CD14-positive monocyte (primary cell): ENCODE results near the gene MITF. TPM values are rescaled to one million over a fixed set of nuclear protein-coding genes. Genes with fewer than 3 reads are reported as not detected.

ENCODE experiments used
- DNase-seq, 3 donors: peaks; one replicate each; pipeline ENCODE4 v3.0.0-alpha.2; 2011 to 2022
- H2AFZ ChIP-seq: 2 replicates; pipeline ENCODE4 v1.6.0; 2012; ENCODE audit warnings: mild to moderate bottlenecking, low read depth, low read length, inconsistent platforms; ENCODE audit not compliant: insufficient read depth, poor library complexity, severe bottlenecking
- H3K27ac ChIP-seq, 2 donors: 1 replicate in 1 of 2; 2 replicates in 1 of 2; pipeline ENCODE4 v1.5.1; 2012 to 2013; ENCODE audit warnings: low read length in 2 of 2, control low read depth in 1 of 2, inconsistent platforms in 1 of 2, low read depth in 1 of 2, mild to moderate bottlenecking in 1 of 2
- H3K27me3 ChIP-seq, 2 donors: one replicate each; pipeline versions ENCODE4 v1.6.0 to v1.6.1; 2011 to 2013; ENCODE audit warnings: low read length in 2 of 2; ENCODE audit not compliant: control insufficient read depth in 2 of 2, insufficient read depth in 2 of 2
- H3K36me3 ChIP-seq, 2 donors: replicated peaks in 1 of 2; 1 replicate in 1 of 2; 2 replicates in 1 of 2; pipeline versions ENCODE4 v1.5.1 to v1.6.1; 2012 to 2013; ENCODE audit warnings: low read length in 2 of 2, control low read depth in 1 of 2, inconsistent platforms in 1 of 2, mild to moderate bottlenecking in 1 of 2; ENCODE audit not compliant: insufficient read depth in 2 of 2, control insufficient read depth in 1 of 2
- H3K4me1 ChIP-seq, 2 donors: 1 replicate in 1 of 2; 2 replicates in 1 of 2; pipeline versions ENCODE4 v1.5.1 to v1.6.1; 2012 to 2013; ENCODE audit warnings: low read length in 2 of 2, control low read depth in 1 of 2, inconsistent platforms in 1 of 2, mild to moderate bottlenecking in 1 of 2, moderate library complexity in 1 of 2; ENCODE audit not compliant: insufficient read depth in 2 of 2, control insufficient read depth in 1 of 2
- H3K4me2 ChIP-seq: replicated peaks from 2 replicates; pipeline ENCODE3; 2012; ENCODE audit warnings: low read length, moderate library complexity, mild to moderate bottlenecking; ENCODE audit not compliant: poor library complexity, severe bottlenecking; ENCODE audit errors: extremely low read depth
- H3K4me3 ChIP-seq, 3 experiments: fragments of 200-600 bp in 1 of 3; sonication (generic) in 1 of 3; replicated peaks in 1 of 3; 1 replicate in 2 of 3; 2 replicates in 1 of 3; pipeline ENCODE4 v1.5.1; 2011 to 2013; ENCODE audit warnings: low read length in 3 of 3, mild to moderate bottlenecking in 3 of 3, control low read depth in 2 of 3, low read depth in 2 of 3, inconsistent platforms in 1 of 3, moderate library complexity in 1 of 3
- H3K79me2 ChIP-seq: 2 replicates; pipeline ENCODE4 v1.6.0; 2012; ENCODE audit warnings: mild to moderate bottlenecking, control low read depth, inconsistent platforms, low read length, moderate library complexity; ENCODE audit not compliant: insufficient read depth
- H3K9ac ChIP-seq: 2 replicates; pipeline ENCODE4 v1.6.0; 2017; ENCODE audit warnings: low read length, mild to moderate bottlenecking; ENCODE audit not compliant: insufficient read depth, poor library complexity, severe bottlenecking
- H3K9me3 ChIP-seq, 2 donors: replicated peaks in 1 of 2; 1 replicate in 1 of 2; 2 replicates in 1 of 2; pipeline versions ENCODE4 v1.5.1 to v1.6.1; 2012 to 2013; ENCODE audit warnings: low read length in 2 of 2, control low read depth in 1 of 2; ENCODE audit not compliant: control insufficient read depth in 1 of 2, insufficient read depth in 1 of 2
- H4K20me1 ChIP-seq: 2 replicates; pipeline ENCODE4 v1.6.0; 2012; ENCODE audit warnings: mild to moderate bottlenecking, low read length, control low read depth, moderate library complexity; ENCODE audit not compliant: insufficient read depth
- H3K27ac Mint-ChIP-seq, 7 donors: one replicate each; pipeline ENCODE4 v1.8.0; 2020; ENCODE audit warnings: mild to moderate bottlenecking in 7 of 7, mixed read lengths in 7 of 7, moderate library complexity in 6 of 7, inconsistent platforms in 2 of 7
- H3K27me3 Mint-ChIP-seq, 3 donors: one replicate each; pipeline ENCODE4 v1.8.0; 2021 to 2022; ENCODE audit warnings: low read depth in 3 of 3, mild to moderate bottlenecking in 3 of 3, mixed read lengths in 3 of 3, moderate library complexity in 3 of 3, inconsistent platforms in 1 of 3
- H3K36me3 Mint-ChIP-seq, 2 donors: one replicate each; pipeline ENCODE4 v1.8.0; 2020; ENCODE audit warnings: mixed read lengths in 2 of 2, inconsistent platforms in 1 of 2, mild to moderate bottlenecking in 1 of 2
- H3K4me1 Mint-ChIP-seq: one replicate; pipeline ENCODE4 v1.8.0; 2020; ENCODE audit warnings: mild to moderate bottlenecking, mixed read lengths
- H3K4me3 Mint-ChIP-seq, 2 donors: one replicate each; pipeline ENCODE4 v1.8.0; 2020; ENCODE audit warnings: mild to moderate bottlenecking in 2 of 2, mixed read lengths in 2 of 2, moderate library complexity in 1 of 2
- H3K9me3 Mint-ChIP-seq, 7 donors: one replicate each; pipeline ENCODE4 v1.8.0; 2020 to 2022; ENCODE audit warnings: mixed read lengths in 7 of 7, mild to moderate bottlenecking in 6 of 7, moderate library complexity in 6 of 7, inconsistent platforms in 2 of 7
- CTCF ChIP-seq: fragments of 200-600 bp; IDR thresholded peaks from one replicate; pipeline ENCODE4 v1.8.0; 2022; ENCODE audit warnings: antibody characterized with exemption, mild to moderate bottlenecking
- WGBS: methylation state at CpG from one replicate; pipeline ENCODE4 v1.1.5; 2013; ENCODE audit warnings: missing lambda C conversion rate; ENCODE audit not compliant: insufficient coverage; 5-methylcytosine and 5-hydroxymethylcytosine counted together
- intact Hi-C, 2 donors: fragments of 100-400 bp; cut with micrococcal nuclease; formaldehyde crosslinking; loops; one replicate each; pipeline versions ENCODE4 v1.15.0 to v1.15.1; 2023
- polyA plus RNA-seq, 3 donors: library from polyadenylated mRNA; depleted of rRNA in 1 of 3; unstranded in 2 of 3; stranded (reverse) in 1 of 3; fragments of 300-500 nt in 2 of 3; fragments of >200 nt in 1 of 3; fragmentation: Illumina TruSeq in 2 of 3; gene quantifications; 1 replicate in 2 of 3; 2 replicates in 1 of 3; pipeline ENCODE4 v1.2.3, GENCODE V29; 2012 to 2021

Gene MITF
- polyA plus RNA-seq, 3 donors = 7.0 to 15.1 (median 12.1) TPM

DNA sequence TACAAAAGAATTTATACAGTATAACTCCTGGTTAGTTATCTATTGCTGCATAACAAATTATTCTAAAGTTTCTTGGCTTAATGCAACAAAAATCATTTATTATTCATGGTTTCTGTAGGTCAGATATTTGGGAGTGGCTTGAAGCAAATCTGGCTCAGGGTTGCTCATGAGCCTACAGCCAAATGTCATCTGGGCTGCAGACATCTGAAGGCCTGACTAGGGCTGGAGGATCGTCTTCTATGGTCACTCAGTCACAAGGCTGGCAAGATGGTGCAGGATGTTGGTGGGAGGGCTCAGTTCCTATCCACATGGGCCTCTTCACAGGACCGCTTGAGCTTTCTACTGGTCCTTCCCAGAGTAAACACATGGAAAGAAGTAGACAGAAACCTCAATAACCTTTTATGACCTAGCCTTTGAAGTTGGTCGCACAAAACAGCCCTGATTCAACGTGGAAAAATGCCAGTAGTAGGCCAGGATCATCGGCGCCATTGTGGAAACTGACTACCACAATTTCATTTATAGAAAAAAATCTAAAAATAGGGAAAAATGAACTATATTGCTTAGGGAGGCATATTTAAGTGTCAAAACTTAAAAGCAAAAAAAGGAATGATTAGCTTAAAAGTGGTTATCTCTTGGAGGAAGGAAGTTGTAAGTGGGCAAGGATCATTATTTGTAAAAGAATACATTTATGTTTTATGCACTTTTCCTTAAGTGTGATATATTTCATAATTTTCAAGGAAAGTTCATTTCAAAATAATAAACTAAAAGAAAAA is 9.9 kb upstream of the MITF start:
- Histone ChIP-seq H3K9me3 (no peaks in the 10 kb centered on the region), H3K9ac (no peak overlapping the region), H3K79me2 (no peaks in the 10 kb centered on the region), H4K20me1 (no peaks in the 10 kb centered on the region), H2AFZ (no peak overlapping the region), H3K4me1 (no peaks in the 10 kb centered on the region), H3K4me2 (no peak overlapping the region), H3K27ac (no peak overlapping the region), H3K4me3 (no peak overlapping the region), H3K36me3 (no peaks in the 10 kb centered on the region), H3K27me3 (no peaks in the 10 kb centered on the region)
- TF ChIP-seq CTCF = no peak
- H3K27ac Mint-ChIP-seq = peak overlapping the region in 1 of 7 donors; percentile 0
- H3K27me3 Mint-ChIP-seq = no peaks in the 10 kb centered on the region
- no peak overlapping the region for H3K4me3 Mint-ChIP-seq
- H3K36me3 Mint-ChIP-seq = no peaks in the 10 kb centered on the region
- H3K9me3 Mint-ChIP-seq = no peaks in the 10 kb centered on the region
- H3K4me1 Mint-ChIP-seq = peaks cover 3% of the 10 kb centered on the region
- no peak for DNase-seq
- intact Hi-C loops = no loop called here
- WGBS = 100% methylated on average over 1 of the region's 6 CpGs

GRCh38 chr3:69731080-69731479 is 8.2 kb upstream of the MITF start:
- peaks cover 7% of the 10 kb centered on the region for H3K4me1 Mint-ChIP-seq
- H3K27me3 ChIP-seq = no peaks in the 10 kb centered on the region
- WGBS = no CpG with 5 or more reads among the region's 2 CpGs

More at GRCh38 chr3:69731080-69731479, 8.2 kb upstream of the MITF start:
- Histone ChIP-seq H3K27ac (no peak overlapping the region), H3K36me3 (no peaks in the 10 kb centered on the region), H4K20me1 (no peaks in the 10 kb centered on the region), H3K4me2 (no peak overlapping the region), H3K9ac (no peak overlapping the region), H3K4me1 (peaks cover 3 to 6% of the 10 kb centered on the region in 2 donors), H3K4me3 (no peak overlapping the region), H3K79me2 (no peaks in the 10 kb centered on the region), H3K9me3 (no peaks in the 10 kb centered on the region), H2AFZ (no peak overlapping the region)
- H3K27ac Mint-ChIP-seq = no peak overlapping the region
- no peak for DNase-seq
- H3K27me3 Mint-ChIP-seq = peaks cover 0 to 2% (median 0%) of the 10 kb centered on the region in 3 donors
- H3K9me3 Mint-ChIP-seq = no peaks in the 10 kb centered on the region
- no peak overlapping the region for H3K4me3 Mint-ChIP-seq
- H3K36me3 Mint-ChIP-seq = no peaks in the 10 kb centered on the region
- TF ChIP-seq CTCF = no peak
- intact Hi-C loops = no loop called here
